GM19035 (cell line): ENCODE results near the gene TET3.
"Not testable (repeated sequence)": the region's sequence is repeated elsewhere in the genome, so short reads cannot be mapped to it uniquely, and the experiment has no call there.

Experiments used
- ATAC-seq: cut with Tn5 transposase; IDR thresholded peaks from one replicate; pipeline ENCODE4 v1.9.1; 2021; ENCODE audit not compliant: unreplicated experiment

TET3 gene

GRCh38 chr2:73984203-73984921 is at the start of gene TET3:
TSS of gene TET3 (plus strand) at chr2:73984910. CDS start at chr2:73986404, 1,494 bp downstream.
- peak; percentile 36 for ATAC-seq

- no peak for ATAC-seq
Measured at GRCh38 chr2:73935641-73936040, 49.1 kb upstream of the TET3 start.

GRCh38 chr2:73937103-73937885 is 47.4 kb upstream of the TET3 start:
- ATAC-seq, result no peak

GRCh38 chr2:73937899-73938298 is 46.8 kb upstream of the TET3 start:
- no peak for ATAC-seq

GRCh38 chr2:73938718-73939352 is 45.9 kb upstream of the TET3 start:
- no peak for ATAC-seq

- no peak for ATAC-seq
Measured at GRCh38 chr2:73939419-73939818, 45.3 kb upstream of the TET3 start.

- ATAC-seq, result not testable (repeated sequence)
Measured at GRCh38 chr2:73940066-73940465, 44.6 kb upstream of the TET3 start.

- ATAC-seq, result no peak
Measured at GRCh38 chr2:73942664-73943063, 42.0 kb upstream of the TET3 start.

- ATAC-seq, result no peak
Measured at GRCh38 chr2:73944714-73945113, 40.0 kb upstream of the TET3 start.

- ATAC-seq, result no peak
Measured at GRCh38 chr2:73946215-73946614, 38.5 kb upstream of the TET3 start.

- no peak for ATAC-seq
Measured at GRCh38 chr2:73946666-73947065, 38.0 kb upstream of the TET3 start.

GRCh38 chr2:73947412-73948018 is 37.2 kb upstream of the TET3 start:
- no peak for ATAC-seq

- no peak for ATAC-seq
Measured at GRCh38 chr2:73949802-73950201, 34.9 kb upstream of the TET3 start.

GRCh38 chr2:73952499-73953446 is 31.9 kb upstream of the TET3 start:
- ATAC-seq, result no peak

GRCh38 chr2:73956218-73956865 is 28.4 kb upstream of the TET3 start:
- no peak for ATAC-seq

GRCh38 chr2:73961274-73961673 is 23.4 kb upstream of the TET3 start:
- no peak for ATAC-seq

- no peak for ATAC-seq
Measured at GRCh38 chr2:73961823-73962615, 22.7 kb upstream of the TET3 start.

GRCh38 chr2:73962798-73963197 is 21.9 kb upstream of the TET3 start:
- no peak for ATAC-seq
